Osteoblast (primary cell): ENCODE data around the gene NBR1. TPM values are rescaled to one million over a fixed set of nuclear protein-coding genes. Genes with fewer than 3 reads are reported as not detected.
"Not testable (repeated sequence)": the region's sequence is repeated elsewhere in the genome, so short reads cannot be mapped to it uniquely, and the experiment has no call there.

ENCODE experiments used
- DNase-seq: peaks from one replicate; pipeline ENCODE4 v3.0.0; 2011; ENCODE audit warnings: low spot score, mixed read lengths; ENCODE audit not compliant: insufficient read length; ENCODE audit errors: missing footprints
- H2AFZ ChIP-seq: 2 replicates; pipeline ENCODE4 v1.6.0; 2011; ENCODE audit warnings: mild to moderate bottlenecking, low read length
- H3K27ac ChIP-seq: 2 replicates; pipeline ENCODE4 v1.5.1; 2011; ENCODE audit warnings: mild to moderate bottlenecking, low read depth, low read length, moderate library complexity
- H3K27me3 ChIP-seq: 2 replicates; pipeline ENCODE4 v1.6.0; 2012; ENCODE audit warnings: mild to moderate bottlenecking, control low read depth, inconsistent platforms, low read length, moderate library complexity; ENCODE audit not compliant: insufficient read depth
- H3K36me3 ChIP-seq: 2 replicates; pipeline ENCODE4 v1.5.1; 2011; ENCODE audit warnings: mild to moderate bottlenecking, low read length, control low read depth, moderate library complexity; ENCODE audit not compliant: insufficient read depth
- H3K4me1 ChIP-seq: 2 replicates; pipeline ENCODE4 v1.5.1; 2011; ENCODE audit warnings: mild to moderate bottlenecking, low read length, control low read depth, moderate library complexity; ENCODE audit not compliant: insufficient read depth
- H3K4me2 ChIP-seq: 2 replicates; pipeline ENCODE4 v1.6.0; 2011; ENCODE audit warnings: mild to moderate bottlenecking, low read length; ENCODE audit not compliant: insufficient read depth
- H3K4me3 ChIP-seq: fragments of 200-600 bp; sonication (generic); 3 replicates; pipeline ENCODE4 v1.5.1; 2012; ENCODE audit warnings: mild to moderate bottlenecking, low read length, inconsistent platforms; ENCODE audit not compliant: insufficient read depth
- H3K79me2 ChIP-seq: 2 replicates; pipeline ENCODE4 v1.6.0; 2012; ENCODE audit warnings: mild to moderate bottlenecking, low read length, control low read depth, inconsistent platforms; ENCODE audit not compliant: insufficient read depth
- H3K9me3 ChIP-seq: 2 replicates; pipeline ENCODE4 v1.5.1; 2011; ENCODE audit warnings: low read depth, low read length, control low read depth
- H4K20me1 ChIP-seq: 2 replicates; pipeline ENCODE4 v1.6.0; 2012; ENCODE audit warnings: mild to moderate bottlenecking, low read length, control low read depth; ENCODE audit not compliant: insufficient read depth
- total RNA-seq: library from RNA; depleted of rRNA; stranded (reverse); fragments of >200 nt; gene quantifications from 2 replicates; pipeline ENCODE4 v1.2.3, GENCODE V29; 2012
- TF ChIP-seq, protein P1 (sequence below): IDR thresholded peaks from 2 replicates; pipeline ENCODE4 v1.5.1; 2011; ENCODE audit warnings: mild to moderate bottlenecking, low read depth, low read length, moderate library complexity; ENCODE audit errors: extremely low read depth

The NBR1 gene
- total RNA-seq, 1 donor = 121 TPM

DNA sequence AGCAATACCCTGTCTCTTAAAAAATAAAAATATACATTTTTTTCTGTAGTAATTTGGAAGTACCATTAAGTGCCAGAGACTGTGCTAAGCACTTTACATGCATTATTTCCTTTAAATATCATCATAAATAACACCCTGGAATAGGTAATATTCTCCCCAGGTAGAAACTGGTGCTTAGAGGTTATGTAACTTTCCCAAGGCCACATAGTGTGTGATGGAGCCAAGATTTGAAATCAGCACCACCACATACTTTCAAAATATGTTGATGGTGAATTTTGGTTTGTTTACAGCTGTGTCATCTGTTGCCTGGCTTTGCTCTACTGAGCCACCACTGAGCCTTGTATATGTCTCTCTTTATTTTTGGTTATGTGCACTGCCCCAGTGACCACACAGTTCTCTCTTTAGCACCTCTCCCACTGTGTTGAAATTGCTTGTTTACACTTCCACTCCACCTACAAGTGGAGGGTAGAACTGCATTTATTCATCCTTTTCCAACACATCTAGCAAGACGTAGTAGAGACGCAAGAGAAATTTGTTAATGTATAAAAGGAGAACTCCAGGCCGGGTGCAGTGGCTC is 19.0 kb upstream of the NBR1 start:
- no peak for DNase-seq
- TF ChIP-seq, protein P1, sequence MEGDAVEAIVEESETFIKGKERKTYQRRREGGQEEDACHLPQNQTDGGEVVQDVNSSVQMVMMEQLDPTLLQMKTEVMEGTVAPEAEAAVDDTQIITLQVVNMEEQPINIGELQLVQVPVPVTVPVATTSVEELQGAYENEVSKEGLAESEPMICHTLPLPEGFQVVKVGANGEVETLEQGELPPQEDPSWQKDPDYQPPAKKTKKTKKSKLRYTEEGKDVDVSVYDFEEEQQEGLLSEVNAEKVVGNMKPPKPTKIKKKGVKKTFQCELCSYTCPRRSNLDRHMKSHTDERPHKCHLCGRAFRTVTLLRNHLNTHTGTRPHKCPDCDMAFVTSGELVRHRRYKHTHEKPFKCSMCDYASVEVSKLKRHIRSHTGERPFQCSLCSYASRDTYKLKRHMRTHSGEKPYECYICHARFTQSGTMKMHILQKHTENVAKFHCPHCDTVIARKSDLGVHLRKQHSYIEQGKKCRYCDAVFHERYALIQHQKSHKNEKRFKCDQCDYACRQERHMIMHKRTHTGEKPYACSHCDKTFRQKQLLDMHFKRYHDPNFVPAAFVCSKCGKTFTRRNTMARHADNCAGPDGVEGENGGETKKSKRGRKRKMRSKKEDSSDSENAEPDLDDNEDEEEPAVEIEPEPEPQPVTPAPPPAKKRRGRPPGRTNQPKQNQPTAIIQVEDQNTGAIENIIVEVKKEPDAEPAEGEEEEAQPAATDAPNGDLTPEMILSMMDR = no peak

DNA sequence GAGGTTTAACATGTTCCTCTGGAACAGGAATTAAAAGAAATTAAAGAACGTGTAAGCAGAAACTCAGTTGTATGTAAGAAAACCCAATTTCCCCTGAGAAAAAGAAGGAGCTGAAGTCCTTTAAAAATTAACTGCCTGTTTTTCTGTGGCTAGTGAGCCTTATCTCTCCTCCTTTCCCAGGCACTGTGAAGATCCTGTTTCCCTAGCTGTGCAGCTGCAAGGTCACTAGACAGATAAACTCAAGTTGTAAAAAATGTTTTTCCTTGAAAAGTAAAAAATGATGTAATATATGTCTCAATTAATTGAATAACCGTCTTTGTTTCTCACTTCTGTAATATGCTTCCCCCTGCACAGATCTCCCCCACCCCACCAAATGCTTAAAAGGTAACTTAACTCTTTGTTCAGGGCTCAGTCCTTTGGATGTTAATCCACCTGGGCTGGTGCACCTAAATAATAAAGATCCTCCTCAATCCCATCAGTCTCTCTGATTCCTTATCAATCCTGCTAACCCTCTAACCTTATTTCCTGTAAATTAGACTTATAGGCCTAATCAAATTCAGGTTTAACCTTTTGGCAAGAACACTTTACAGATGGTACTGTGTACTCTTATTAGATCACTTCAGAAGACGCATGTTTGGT is 17.7 kb upstream of the NBR1 start:
- not testable (repeated sequence) for DNase-seq, H3K4me3 ChIP-seq, H3K79me2 ChIP-seq, H3K4me1 ChIP-seq, H3K9me3 ChIP-seq, H2AFZ ChIP-seq, H3K27me3 ChIP-seq, H4K20me1 ChIP-seq, H3K4me2 ChIP-seq, H3K27ac ChIP-seq, H3K36me3 ChIP-seq

More for the DNA sequence above, 19.0 kb upstream of the NBR1 start:
- Histone ChIP-seq H3K27me3 (no peaks in the 10 kb centered on the region), H2AFZ (no peak overlapping the region), H3K79me2 (no peaks in the 10 kb centered on the region), H3K4me3 (no peak overlapping the region), H4K20me1 (no peaks in the 10 kb centered on the region), H3K36me3 (peaks cover 3% of the 10 kb centered on the region), H3K4me2 (no peak overlapping the region), H3K27ac (no peak overlapping the region), H3K4me1 (no peaks in the 10 kb centered on the region), H3K9me3 (no peaks in the 10 kb centered on the region)

DNA sequence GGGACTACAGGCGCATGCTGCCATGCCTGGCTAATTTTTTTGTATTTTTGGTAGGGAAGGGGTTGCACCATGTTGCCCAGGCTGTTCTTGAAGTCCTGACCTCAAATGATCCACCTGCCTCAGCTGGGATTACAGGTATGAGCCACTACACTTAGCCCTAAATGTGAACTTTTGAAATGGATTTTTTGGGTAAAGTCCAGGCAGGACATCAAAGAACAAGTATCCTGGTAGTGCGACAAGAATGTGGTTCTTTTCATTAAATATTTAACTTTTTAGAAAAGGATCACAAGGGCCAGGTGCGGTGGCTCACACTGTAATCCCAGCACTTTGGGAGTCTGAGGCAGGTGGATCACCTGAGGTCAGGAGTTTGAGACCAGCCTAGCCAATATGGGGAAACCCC is 15.3 kb upstream of the NBR1 start:
- TF ChIP-seq, protein P1 = no peak
- Histone ChIP-seq H3K27ac (no peak overlapping the region), H3K9me3 (no peaks in the 10 kb centered on the region), H3K36me3 (peaks cover 3% of the 10 kb centered on the region), H3K79me2 (no peaks in the 10 kb centered on the region), H2AFZ (no peak overlapping the region), H3K4me2 (no peak overlapping the region), H3K4me1 (no peaks in the 10 kb centered on the region), H4K20me1 (no peaks in the 10 kb centered on the region), H3K4me3 (no peak overlapping the region), H3K27me3 (no peaks in the 10 kb centered on the region)
- DNase-seq = no peak

DNA sequence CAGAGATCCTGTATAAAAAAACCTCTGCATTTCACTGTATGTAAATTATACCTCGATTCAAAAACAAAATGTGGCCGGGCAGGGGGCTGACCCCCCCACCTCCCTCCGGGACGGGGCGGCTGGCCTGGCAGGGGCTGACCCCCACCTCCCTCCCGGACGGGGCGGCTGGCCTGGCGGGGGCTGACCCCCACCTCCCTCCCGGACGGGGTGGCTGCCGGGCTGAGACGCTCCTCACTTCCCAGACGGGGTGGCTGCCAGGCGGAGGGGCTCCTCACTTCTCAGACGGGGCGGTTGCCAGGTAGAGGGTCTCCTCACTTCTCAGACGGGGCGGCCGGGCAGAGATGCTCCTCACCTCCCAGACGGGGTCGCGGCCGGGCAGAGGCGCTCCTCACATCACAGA is 11.8 kb upstream of the NBR1 start:
- H3K27ac ChIP-seq, H3K79me2 ChIP-seq, H3K9me3 ChIP-seq, H3K36me3 ChIP-seq, H3K4me2 ChIP-seq, H3K27me3 ChIP-seq, H3K4me1 ChIP-seq, DNase-seq, H3K4me3 ChIP-seq, H4K20me1 ChIP-seq, H2AFZ ChIP-seq: not testable (repeated sequence)

DNA sequence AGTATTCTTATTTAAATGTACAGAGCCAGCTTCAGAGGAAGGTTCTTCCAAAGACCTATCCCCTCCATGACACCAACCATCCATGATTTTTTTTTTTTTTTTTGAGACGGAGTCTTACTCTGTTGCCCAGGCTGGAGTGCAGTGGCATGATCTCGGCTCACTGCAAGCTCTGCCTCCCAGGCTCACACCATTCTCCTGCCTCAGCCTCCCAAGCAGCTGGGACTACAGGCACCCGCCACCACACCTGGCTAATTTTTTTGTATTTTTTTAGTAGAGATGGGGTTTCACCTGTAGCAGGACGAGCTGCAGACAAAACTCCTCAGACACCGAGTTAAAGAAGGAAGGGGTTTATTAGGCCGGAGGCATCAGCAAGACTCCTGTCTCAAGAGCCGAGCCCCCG is 11.1 kb upstream of the NBR1 start:
- not testable (repeated sequence) for H3K36me3 ChIP-seq, H3K4me2 ChIP-seq, DNase-seq, H3K4me1 ChIP-seq, H4K20me1 ChIP-seq, H3K4me3 ChIP-seq, H3K27me3 ChIP-seq, H2AFZ ChIP-seq, H3K79me2 ChIP-seq, H3K9me3 ChIP-seq, H3K27ac ChIP-seq

DNA sequence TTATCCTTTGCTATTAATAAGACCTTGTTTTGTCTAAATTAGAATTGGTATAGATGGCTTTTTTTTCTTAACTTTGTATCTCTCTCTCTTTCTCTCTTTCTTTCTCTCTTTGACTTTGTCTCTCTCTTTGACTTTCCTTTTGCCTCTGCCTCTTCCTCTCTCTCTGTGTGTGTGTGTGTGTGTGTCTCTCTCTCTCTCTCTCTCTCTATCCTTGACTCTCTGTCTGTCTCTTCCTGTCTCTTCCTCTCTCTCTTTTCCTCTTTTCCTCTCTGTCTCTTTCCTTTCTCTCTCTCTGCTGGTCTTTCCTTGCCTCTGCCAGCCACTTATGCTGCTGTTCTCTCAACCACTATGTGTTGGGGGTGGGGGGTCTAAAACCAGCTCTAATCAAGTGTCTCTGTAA is 5.0 kb upstream of the NBR1 start:
- DNase-seq, H3K4me1 ChIP-seq, H3K4me2 ChIP-seq, H3K36me3 ChIP-seq, H3K27ac ChIP-seq, H4K20me1 ChIP-seq, H3K27me3 ChIP-seq, H3K9me3 ChIP-seq, H2AFZ ChIP-seq, H3K4me3 ChIP-seq: not testable (repeated sequence)
- peaks cover 18% of the 10 kb centered on the region for H3K79me2 ChIP-seq
